Breast epithelium (tissue), 3 donors: ENCODE results near the gene RP9.

Experiments used
- POLR2A ChIP-seq: fragments of 450-650 bp; IDR thresholded peaks from one replicate; pipeline ENCODE4 v1.6.1; 2016; ENCODE audit warnings: antibody characterized with exemption, mild to moderate bottlenecking, moderate library complexity
- POLR2AphosphoS5 ChIP-seq, 3 donors: sonication (generic); formaldehyde crosslinking; IDR thresholded peaks; one replicate each; pipeline ENCODE4 v1.6.1; 2017; ENCODE audit warnings: antibody characterized with exemption in 3 of 3
- TF ChIP-seq, protein P1 (sequence below), 3 donors: fragments of 450-650 bp; IDR thresholded peaks; one replicate each; pipeline ENCODE4 v1.5.1; 2016 to 2017; ENCODE audit warnings: antibody characterized with exemption in 3 of 3, mild to moderate bottlenecking in 3 of 3, moderate library complexity in 3 of 3

DNA sequence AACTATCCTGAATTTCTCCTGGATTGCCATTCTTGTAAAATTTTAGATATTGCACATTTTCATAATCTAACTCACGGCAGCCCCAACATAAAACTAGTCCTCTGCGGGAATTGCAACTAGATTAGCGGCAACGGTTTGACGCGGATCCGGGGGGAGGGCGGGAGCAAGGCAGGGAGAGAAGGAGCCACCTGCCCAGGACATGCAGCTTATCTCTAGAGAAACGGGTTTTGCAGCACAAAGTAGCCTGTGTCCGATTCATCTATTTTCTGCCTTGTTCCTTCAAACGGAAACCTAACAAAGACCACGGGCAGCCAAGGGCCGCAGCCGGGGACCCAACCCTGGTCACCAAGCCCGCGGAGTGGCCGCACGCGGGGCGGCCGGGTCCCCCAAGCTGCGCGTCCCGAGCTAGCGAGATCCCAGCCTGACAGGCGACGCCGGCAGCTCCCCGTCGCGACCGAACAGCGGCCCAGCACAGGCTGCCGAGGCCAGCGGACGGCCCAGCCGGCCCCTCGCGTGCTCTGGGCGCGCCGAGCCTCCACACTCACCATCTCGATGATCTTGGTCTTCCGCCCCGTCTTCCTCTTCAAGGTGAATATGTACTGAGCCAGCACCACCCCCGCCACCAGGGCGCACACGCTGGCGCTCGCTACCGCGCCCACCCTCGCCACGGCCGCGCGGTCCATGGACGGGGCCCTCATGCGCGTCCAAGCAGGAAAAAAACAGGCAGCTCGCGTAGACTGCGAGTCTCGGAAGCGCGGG lies 47.0 kb downstream of the RP9 start, which contains the start of gene NT5C3A:
- TF ChIP-seq, protein P1, sequence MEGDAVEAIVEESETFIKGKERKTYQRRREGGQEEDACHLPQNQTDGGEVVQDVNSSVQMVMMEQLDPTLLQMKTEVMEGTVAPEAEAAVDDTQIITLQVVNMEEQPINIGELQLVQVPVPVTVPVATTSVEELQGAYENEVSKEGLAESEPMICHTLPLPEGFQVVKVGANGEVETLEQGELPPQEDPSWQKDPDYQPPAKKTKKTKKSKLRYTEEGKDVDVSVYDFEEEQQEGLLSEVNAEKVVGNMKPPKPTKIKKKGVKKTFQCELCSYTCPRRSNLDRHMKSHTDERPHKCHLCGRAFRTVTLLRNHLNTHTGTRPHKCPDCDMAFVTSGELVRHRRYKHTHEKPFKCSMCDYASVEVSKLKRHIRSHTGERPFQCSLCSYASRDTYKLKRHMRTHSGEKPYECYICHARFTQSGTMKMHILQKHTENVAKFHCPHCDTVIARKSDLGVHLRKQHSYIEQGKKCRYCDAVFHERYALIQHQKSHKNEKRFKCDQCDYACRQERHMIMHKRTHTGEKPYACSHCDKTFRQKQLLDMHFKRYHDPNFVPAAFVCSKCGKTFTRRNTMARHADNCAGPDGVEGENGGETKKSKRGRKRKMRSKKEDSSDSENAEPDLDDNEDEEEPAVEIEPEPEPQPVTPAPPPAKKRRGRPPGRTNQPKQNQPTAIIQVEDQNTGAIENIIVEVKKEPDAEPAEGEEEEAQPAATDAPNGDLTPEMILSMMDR (IDR thresholded peaks at IDR 0.05): no peak
- TF ChIP-seq POLR2A (no peak), POLR2AphosphoS5 (IDR thresholded peaks at IDR 0.05) (peak; percentile 38 to 81 (median 78))
